DND-41 (cell line): ENCODE results near the gene DUOXA2.
A peak's percentile ranks its signal among the peaks of the same experiment; 100 is the strongest.

ENCODE experiments used
- ATAC-seq: fragments of 200-7000 bp; cut with Tn5 transposase; 3 replicates; pipeline ENCODE4 v1.9.1; 2021; ENCODE audit warnings: low read depth; ENCODE audit not compliant: insufficient read depth
- DNase-seq: peaks from one replicate; pipeline ENCODE4 v3.0.0-alpha.2; 2020
- H2AFZ ChIP-seq: 2 replicates; pipeline ENCODE4 v1.6.0; 2012; ENCODE audit warnings: low read depth, low read length
- H3K27ac ChIP-seq: 2 replicates; pipeline ENCODE4 v1.5.1; 2012; ENCODE audit warnings: low read length, inconsistent platforms
- H3K27me3 ChIP-seq: fragments of 200-600 bp; sonication (generic); 2 replicates; pipeline ENCODE4 v1.6.0; 2012; ENCODE audit warnings: low read length, mild to moderate bottlenecking, inconsistent platforms; ENCODE audit not compliant: insufficient read depth, poor library complexity
- H3K36me3 ChIP-seq: 2 replicates; pipeline ENCODE4 v1.5.1; 2012; ENCODE audit warnings: low read length, inconsistent platforms; ENCODE audit not compliant: insufficient read depth
- H3K4me1 ChIP-seq: 2 replicates; pipeline ENCODE4 v1.5.1; 2012; ENCODE audit warnings: mild to moderate bottlenecking, low read length; ENCODE audit not compliant: insufficient read depth
- H3K4me2 ChIP-seq: 2 replicates; pipeline ENCODE4 v1.6.0; 2012; ENCODE audit warnings: mild to moderate bottlenecking, moderate library complexity, low read length, inconsistent platforms; ENCODE audit not compliant: insufficient read depth
- H3K4me3 ChIP-seq, 2 experiments: fragments of 200-600 bp in 1 of 2; shearing (Covaris generic) in 1 of 2; 2 replicates each; pipeline ENCODE4 v1.5.1; 2012 to 2016; ENCODE audit warnings: inconsistent platforms in 2 of 2, low read length in 2 of 2, mild to moderate bottlenecking in 2 of 2, low read depth in 1 of 2, moderate library complexity in 1 of 2
- H3K79me2 ChIP-seq: 2 replicates; pipeline ENCODE4 v1.6.0; 2012; ENCODE audit warnings: low read length, inconsistent platforms; ENCODE audit not compliant: insufficient read depth
- H3K9ac ChIP-seq: 2 replicates; pipeline ENCODE4 v1.6.0; 2012; ENCODE audit warnings: low read depth, mild to moderate bottlenecking, inconsistent platforms, low read length, moderate library complexity
- H3K9me3 ChIP-seq: 2 replicates; pipeline ENCODE4 v1.5.1; 2012; ENCODE audit warnings: low read length, moderate library complexity, mild to moderate bottlenecking, inconsistent platforms; ENCODE audit not compliant: insufficient read depth, severe bottlenecking
- H4K20me1 ChIP-seq: 2 replicates; pipeline ENCODE4 v1.6.0; 2012; ENCODE audit warnings: low read length; ENCODE audit not compliant: insufficient read depth
- CTCF ChIP-seq: IDR thresholded peaks from 2 replicates; pipeline ENCODE4 v1.5.1; 2012; ENCODE audit warnings: borderline replicate concordance, low read length, moderate library complexity, mild to moderate bottlenecking; ENCODE audit not compliant: poor library complexity, severe bottlenecking; ENCODE audit errors: extremely low read depth
- EZH2 ChIP-seq: IDR thresholded peaks from 3 replicates; pipeline ENCODE4 v1.6.1; 2012; ENCODE audit warnings: borderline replicate concordance, low read depth, mild to moderate bottlenecking, moderate library complexity, low read length, inconsistent platforms; ENCODE audit not compliant: severe bottlenecking

The DUOXA2 gene

GRCh38 chr15:45148076-45149059, 34.2 kb downstream of the DUOXA2 start:
- Histone ChIP-seq H3K4me2 (no peak overlapping the region), H3K9ac (no peak overlapping the region), H3K79me2 (no peaks in the 10 kb centered on the region), H3K4me3 (no peak overlapping the region), H4K20me1 (no peaks in the 10 kb centered on the region), H3K27ac (no peak overlapping the region), H2AFZ (no peak overlapping the region), H3K4me1 (no peaks in the 10 kb centered on the region), H3K36me3 (no peaks in the 10 kb centered on the region), H3K9me3 (no peaks in the 10 kb centered on the region), H3K27me3 (no peaks in the 10 kb centered on the region)
- ATAC-seq (peak; percentile 35; the same call in 2 of the 3 replicates), DNase-seq (no peak)
- TF ChIP-seq EZH2 (no peak), CTCF (no peak)

- Histone ChIP-seq H3K36me3 (no peaks in the 10 kb centered on the region), H3K27ac (no peak overlapping the region), H3K9ac (no peak overlapping the region), H3K79me2 (no peaks in the 10 kb centered on the region), H3K9me3 (no peaks in the 10 kb centered on the region), H3K27me3 (no peaks in the 10 kb centered on the region), H4K20me1 (no peaks in the 10 kb centered on the region), H2AFZ (no peak overlapping the region), H3K4me3 (no peak overlapping the region), H3K4me2 (no peak overlapping the region), H3K4me1 (no peaks in the 10 kb centered on the region)
- no peak for ATAC-seq
- no peak for TF ChIP-seq EZH2
- TF ChIP-seq CTCF, result no peak
- DNase-seq, result no peak
Observed at GRCh38 chr15:45149060-45149459, 34.9 kb downstream of the DUOXA2 start.

- Histone ChIP-seq H3K27me3 (no peaks in the 10 kb centered on the region), H3K79me2 (no peaks in the 10 kb centered on the region), H4K20me1 (no peaks in the 10 kb centered on the region), H3K27ac (no peak overlapping the region), H3K9me3 (no peaks in the 10 kb centered on the region), H3K4me1 (no peaks in the 10 kb centered on the region), H3K9ac (no peak overlapping the region), H3K4me2 (no peak overlapping the region), H3K4me3 (no peak overlapping the region), H2AFZ (no peak overlapping the region), H3K36me3 (no peaks in the 10 kb centered on the region)
- TF ChIP-seq CTCF (no peak), EZH2 (no peak)
- ATAC-seq (no peak), DNase-seq (no peak)
Observed at GRCh38 chr15:45150481-45150880, 36.4 kb downstream of the DUOXA2 start.
